ENCODE results near the gene THOP1. TPM values are rescaled to one million over a fixed set of nuclear protein-coding genes. Genes with fewer than 3 reads are reported as not detected.
"Not testable (repeated sequence)": the region's sequence is repeated elsewhere in the genome, so short reads cannot be mapped to it uniquely, and the experiment has no call there.

THOP1 gene
- total RNA-seq, 2 experiments from 2014 or later = 106 to 121 TPM

GRCh38 chr19:2790557-2791271 is 5.4 kb downstream of the THOP1 start:
- DNase-seq (no peak), ATAC-seq (no peak)
- Mint-ChIP-seq H3K4me3 (no peak overlapping the region), H3K27me3 (ENCODE audit: low read depth) (no peaks in the 10 kb centered on the region), H3K36me3 (ENCODE audit: low read depth) (peaks cover 41% of the 10 kb centered on the region), H3K9me3 (ENCODE audit: insufficient read depth) (no peaks in the 10 kb centered on the region), H3K27ac (no peak overlapping the region), H3K4me1 (ENCODE audit: low read depth) (peaks cover 25% of the 10 kb centered on the region)
- POLR2A ChIA-PET = no interaction called here
- CTCF ChIA-PET = no interaction called here

GRCh38 chr19:2791440-2791839 is 6.1 kb downstream of the THOP1 start:
- no peak for ATAC-seq

GRCh38 chr19:2791876-2792275 is 6.6 kb downstream of the THOP1 start:
- Mint-ChIP-seq H3K27me3 (ENCODE audit: low read depth) (no peaks in the 10 kb centered on the region), H3K36me3 (ENCODE audit: low read depth) (peaks cover 45% of the 10 kb centered on the region), H3K9me3 (ENCODE audit: insufficient read depth) (no peaks in the 10 kb centered on the region), H3K4me1 (ENCODE audit: low read depth) (peaks cover 16% of the 10 kb centered on the region), H3K4me3 (no peak overlapping the region), H3K27ac (no peak overlapping the region)
- ChIA-PET CTCF (no interaction called here), POLR2A (no interaction called here)
- no peak for DNase-seq
- ATAC-seq = no peak

More at GRCh38 chr19:2791440-2791839, 6.1 kb downstream of the THOP1 start:
- H3K27me3 Mint-ChIP-seq (ENCODE audit: low read depth) = no peaks in the 10 kb centered on the region
- no peak for DNase-seq
- no peak overlapping the region for H3K27ac Mint-ChIP-seq
- no peak overlapping the region for H3K4me3 Mint-ChIP-seq
- H3K4me1 Mint-ChIP-seq (ENCODE audit: low read depth) = peaks cover 17% of the 10 kb centered on the region
- no peaks in the 10 kb centered on the region for H3K9me3 Mint-ChIP-seq (ENCODE audit: insufficient read depth)
- ChIA-PET POLR2A (no interaction called here), CTCF (no interaction called here)
- peaks cover 45% of the 10 kb centered on the region for H3K36me3 Mint-ChIP-seq (ENCODE audit: low read depth)

- CTCF ChIA-PET; ATAC-seq; DNase-seq; H3K27ac Mint-ChIP-seq; H3K4me1 Mint-ChIP-seq (ENCODE audit: low read depth); H3K9me3 Mint-ChIP-seq (ENCODE audit: insufficient read depth); H3K27me3 Mint-ChIP-seq (ENCODE audit: low read depth); POLR2A ChIA-PET; H3K4me3 Mint-ChIP-seq: not testable (repeated sequence)
- H3K36me3 Mint-ChIP-seq (ENCODE audit: low read depth) = peaks cover 41% of the 10 kb centered on the region
Measured at GRCh38 chr19:2792666-2793065, 7.4 kb downstream of the THOP1 start.

DNA sequence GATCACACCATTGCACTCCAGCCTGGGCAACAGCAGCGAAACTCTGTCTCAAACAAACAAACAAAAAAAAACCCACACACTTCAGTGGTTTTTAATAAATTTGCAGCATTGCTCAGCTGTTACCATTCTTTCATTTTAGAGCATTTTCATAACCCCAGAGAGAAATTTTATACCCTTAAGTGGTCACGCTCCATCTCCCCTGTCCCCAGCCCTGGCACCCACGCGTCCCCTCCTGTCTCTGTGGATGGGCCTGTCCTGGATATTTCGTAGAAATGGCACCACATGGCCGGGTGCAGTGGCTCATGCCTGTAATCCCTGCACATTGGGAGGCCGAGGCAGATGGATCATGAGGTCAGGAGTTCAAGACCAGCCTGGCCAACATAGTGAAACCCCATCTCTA is 7.8 kb downstream of the THOP1 start:
- DNase-seq = no peak
- ChIA-PET CTCF (no interaction called here), POLR2A (no interaction called here)

DNA sequence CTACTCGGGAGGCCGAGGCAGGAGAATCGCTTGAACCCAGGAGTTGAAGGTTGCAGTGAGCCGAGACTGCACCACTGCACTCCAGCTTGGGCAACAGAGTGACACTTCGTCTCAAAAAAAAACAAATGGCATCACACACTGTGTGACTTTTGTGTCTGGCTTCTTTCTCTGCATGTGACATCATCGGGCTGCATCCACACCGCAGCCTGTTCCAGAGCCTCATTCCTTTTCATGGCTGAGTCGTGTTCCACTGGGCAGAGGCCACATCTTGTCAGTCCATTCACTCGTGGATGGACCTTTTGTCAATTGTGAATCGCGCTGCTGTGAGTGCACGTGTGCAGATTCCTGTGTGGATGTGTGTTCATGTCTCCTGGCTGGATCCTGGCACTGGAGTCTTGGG is 8.3 kb downstream of the THOP1 start:
- CTCF ChIA-PET = no interaction called here
- no peak for DNase-seq

More for the DNA sequence above, 7.8 kb downstream of the THOP1 start:
- no peak for ATAC-seq
- Mint-ChIP-seq H3K4me3 (no peak overlapping the region), H3K36me3 (ENCODE audit: low read depth) (peaks cover 38% of the 10 kb centered on the region), H3K4me1 (ENCODE audit: low read depth) (peaks cover 6% of the 10 kb centered on the region), H3K27me3 (ENCODE audit: low read depth) (no peaks in the 10 kb centered on the region), H3K9me3 (ENCODE audit: insufficient read depth) (no peaks in the 10 kb centered on the region), H3K27ac (no peak overlapping the region)

GRCh38 chr19:2795827-2796658 is 10.7 kb downstream of the THOP1 start:
- DNase-seq (no peak), ATAC-seq (no peak)
- POLR2A ChIA-PET = no interaction called here
- Mint-ChIP-seq H3K9me3 (ENCODE audit: insufficient read depth) (no peaks in the 10 kb centered on the region), H3K27me3 (ENCODE audit: low read depth) (no peaks in the 10 kb centered on the region), H3K27ac (no peak overlapping the region), H3K4me1 (ENCODE audit: low read depth) (no peaks in the 10 kb centered on the region), H3K36me3 (ENCODE audit: low read depth) (peaks cover 35% of the 10 kb centered on the region), H3K4me3 (no peak overlapping the region)
- CTCF ChIA-PET = no interaction called here

More for the DNA sequence above, 8.3 kb downstream of the THOP1 start:
- no peak overlapping the region for H3K4me3 Mint-ChIP-seq
- POLR2A ChIA-PET = no interaction called here
- peaks cover 4% of the 10 kb centered on the region for H3K4me1 Mint-ChIP-seq (ENCODE audit: low read depth)
- peaks cover 37% of the 10 kb centered on the region for H3K36me3 Mint-ChIP-seq (ENCODE audit: low read depth)
- no peak for ATAC-seq
- no peaks in the 10 kb centered on the region for H3K9me3 Mint-ChIP-seq (ENCODE audit: insufficient read depth)
- no peak overlapping the region for H3K27ac Mint-ChIP-seq
- no peaks in the 10 kb centered on the region for H3K27me3 Mint-ChIP-seq (ENCODE audit: low read depth)

DNA sequence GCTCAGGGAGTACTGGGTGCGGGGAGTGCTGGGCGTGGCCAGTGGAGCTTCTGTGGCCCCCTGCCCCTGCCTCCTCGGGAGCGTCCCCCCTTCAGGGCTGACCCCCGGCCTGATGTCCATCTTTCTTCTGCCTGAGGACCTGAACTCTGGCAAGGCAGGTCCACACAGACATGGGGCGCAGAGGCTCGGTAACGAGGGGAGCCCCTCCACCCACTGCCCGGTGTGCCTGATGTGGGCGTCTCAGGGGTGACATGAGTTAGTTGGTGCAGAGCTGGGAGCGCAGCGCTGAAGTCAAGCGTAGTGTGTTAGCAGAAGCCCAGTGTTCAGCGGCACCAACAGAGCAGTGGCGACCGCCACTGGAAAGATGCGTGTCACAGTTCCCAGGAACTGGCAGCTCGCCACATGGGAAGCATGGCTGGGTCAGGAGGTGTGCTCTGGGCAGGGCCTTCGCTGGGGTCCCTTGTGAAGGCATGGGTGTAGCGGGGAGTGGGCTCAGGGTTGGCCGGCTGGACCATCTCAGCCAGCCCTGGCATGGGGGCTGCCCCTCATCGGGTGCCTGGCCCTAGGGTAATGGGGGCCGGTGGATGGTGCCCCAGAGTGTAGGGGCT is 11.5 kb downstream of the THOP1 start:
- ATAC-seq = no peak

DNA sequence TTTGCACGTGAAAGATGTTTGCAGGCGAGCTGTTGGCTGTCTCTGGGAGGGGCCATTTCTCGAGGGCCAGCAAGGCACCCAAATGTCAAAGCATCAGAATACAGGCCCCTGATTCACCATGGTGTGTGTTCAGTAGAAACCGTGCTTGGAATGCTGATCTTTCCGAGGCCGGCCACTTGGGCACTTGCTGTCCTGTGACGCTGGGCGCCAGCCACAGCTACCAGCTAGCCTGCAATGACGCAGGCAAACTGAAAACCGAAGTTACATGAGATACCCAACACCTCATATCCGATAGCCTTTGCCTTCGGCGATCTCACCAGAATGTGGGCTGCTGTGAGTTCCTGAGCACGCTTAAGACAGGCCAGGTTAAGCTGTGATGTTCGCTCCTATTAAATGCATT is 12.0 kb downstream of the THOP1 start:
- Mint-ChIP-seq H3K36me3 (ENCODE audit: low read depth) (peaks cover 38% of the 10 kb centered on the region), H3K4me1 (ENCODE audit: low read depth) (no peaks in the 10 kb centered on the region), H3K27ac (no peak overlapping the region), H3K9me3 (ENCODE audit: insufficient read depth) (no peaks in the 10 kb centered on the region), H3K4me3 (no peak overlapping the region), H3K27me3 (ENCODE audit: low read depth) (no peaks in the 10 kb centered on the region)
- CTCF ChIA-PET = no interaction called here
- no peak for DNase-seq
- POLR2A ChIA-PET = no interaction called here
- ATAC-seq = no peak

More for the DNA sequence above, 11.5 kb downstream of the THOP1 start:
- H3K4me3 Mint-ChIP-seq = no peak overlapping the region
- no peaks in the 10 kb centered on the region for H3K27me3 Mint-ChIP-seq (ENCODE audit: low read depth)
- CTCF ChIA-PET = no interaction called here
- POLR2A ChIA-PET = no interaction called here
- no peak overlapping the region for H3K27ac Mint-ChIP-seq
- no peaks in the 10 kb centered on the region for H3K4me1 Mint-ChIP-seq (ENCODE audit: low read depth)
- no peaks in the 10 kb centered on the region for H3K9me3 Mint-ChIP-seq (ENCODE audit: insufficient read depth)
- DNase-seq = no peak
- H3K36me3 Mint-ChIP-seq (ENCODE audit: low read depth) = peaks cover 38% of the 10 kb centered on the region

- Mint-ChIP-seq H3K27ac (no peak overlapping the region), H3K9me3 (ENCODE audit: insufficient read depth) (no peaks in the 10 kb centered on the region)
Measured at GRCh38 chr19:2798158-2798685, 12.9 kb downstream of the THOP1 start.

DNA sequence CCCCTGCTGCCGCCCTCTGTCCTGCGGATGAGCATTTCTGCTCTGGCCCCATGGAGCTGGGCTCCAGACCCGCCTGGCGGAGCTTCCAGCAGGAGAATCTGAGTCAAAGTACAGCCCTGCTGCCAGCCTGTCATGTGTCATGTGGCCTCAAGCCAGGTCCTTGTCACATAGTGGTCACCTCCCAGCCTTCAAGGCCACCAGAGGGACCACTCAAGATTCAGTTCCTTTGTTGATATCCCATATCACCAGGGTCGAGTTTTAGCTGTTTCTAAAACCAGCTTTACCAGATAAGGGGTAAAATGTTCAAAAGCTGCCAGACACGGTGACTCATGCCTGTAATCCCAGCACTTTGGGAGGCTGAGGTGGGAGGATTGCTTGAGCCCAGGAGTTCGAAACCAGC is 13.4 kb downstream of the THOP1 start:
- Mint-ChIP-seq H3K27me3 (ENCODE audit: low read depth) (no peaks in the 10 kb centered on the region), H3K27ac (no peak overlapping the region), H3K4me1 (ENCODE audit: low read depth) (no peaks in the 10 kb centered on the region), H3K36me3 (ENCODE audit: low read depth) (peaks cover 38% of the 10 kb centered on the region), H3K4me3 (no peak overlapping the region), H3K9me3 (ENCODE audit: insufficient read depth) (no peaks in the 10 kb centered on the region)
- ATAC-seq (no peak), DNase-seq (no peak)
- ChIA-PET CTCF (no interaction called here), POLR2A (no interaction called here)

More at GRCh38 chr19:2798158-2798685, 12.9 kb downstream of the THOP1 start:
- Mint-ChIP-seq H3K27me3 (ENCODE audit: low read depth) (no peaks in the 10 kb centered on the region), H3K4me1 (ENCODE audit: low read depth) (no peaks in the 10 kb centered on the region), H3K4me3 (no peak overlapping the region), H3K36me3 (ENCODE audit: low read depth) (peaks cover 41% of the 10 kb centered on the region)
- ATAC-seq = no peak
- CTCF ChIA-PET = no interaction called here
- DNase-seq = no peak
- POLR2A ChIA-PET = no interaction called here

Data from activated CD8-positive, alpha-beta T cell treated with anti-CD3 and anti-CD28 coated beads, Interleukin-2, amount 10 ng/mL, durations not matched to agents 7 days and 5 days (primary cell).